ENCODE data around the gene FKBP4. TPM values are rescaled to one million over a fixed set of nuclear protein-coding genes. Genes with fewer than 3 reads are reported as not detected.

The FKBP4 gene
- total RNA-seq, 1 experiment from 2014 or later, result 122 TPM

DNA sequence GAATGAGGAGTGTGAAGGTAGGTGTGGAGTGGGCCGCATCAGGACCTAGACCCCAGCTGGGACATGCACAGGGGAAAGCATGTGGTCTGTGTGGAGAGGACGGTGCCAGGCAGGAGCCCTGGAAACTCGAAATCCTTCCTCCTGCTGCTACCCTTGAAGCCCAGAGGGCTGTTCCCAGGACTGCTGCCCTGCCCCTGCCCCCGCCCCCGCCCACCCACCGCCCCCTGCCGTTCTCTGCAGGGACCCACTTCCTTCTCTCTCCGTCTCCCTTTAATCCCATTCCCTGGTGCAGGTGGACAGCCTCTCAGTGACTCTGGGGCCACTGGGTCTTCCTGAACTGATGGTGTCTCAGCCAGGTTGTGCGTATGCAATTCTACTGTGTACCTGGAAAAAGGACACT is 25.7 kb downstream of the FKBP4 start:
- H3K27ac Mint-ChIP-seq (ENCODE audit: unreplicated experiment), result no peak overlapping the region
- TF ChIP-seq, protein P1, sequence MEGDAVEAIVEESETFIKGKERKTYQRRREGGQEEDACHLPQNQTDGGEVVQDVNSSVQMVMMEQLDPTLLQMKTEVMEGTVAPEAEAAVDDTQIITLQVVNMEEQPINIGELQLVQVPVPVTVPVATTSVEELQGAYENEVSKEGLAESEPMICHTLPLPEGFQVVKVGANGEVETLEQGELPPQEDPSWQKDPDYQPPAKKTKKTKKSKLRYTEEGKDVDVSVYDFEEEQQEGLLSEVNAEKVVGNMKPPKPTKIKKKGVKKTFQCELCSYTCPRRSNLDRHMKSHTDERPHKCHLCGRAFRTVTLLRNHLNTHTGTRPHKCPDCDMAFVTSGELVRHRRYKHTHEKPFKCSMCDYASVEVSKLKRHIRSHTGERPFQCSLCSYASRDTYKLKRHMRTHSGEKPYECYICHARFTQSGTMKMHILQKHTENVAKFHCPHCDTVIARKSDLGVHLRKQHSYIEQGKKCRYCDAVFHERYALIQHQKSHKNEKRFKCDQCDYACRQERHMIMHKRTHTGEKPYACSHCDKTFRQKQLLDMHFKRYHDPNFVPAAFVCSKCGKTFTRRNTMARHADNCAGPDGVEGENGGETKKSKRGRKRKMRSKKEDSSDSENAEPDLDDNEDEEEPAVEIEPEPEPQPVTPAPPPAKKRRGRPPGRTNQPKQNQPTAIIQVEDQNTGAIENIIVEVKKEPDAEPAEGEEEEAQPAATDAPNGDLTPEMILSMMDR (IDR thresholded peaks at IDR 0.05; ENCODE audit: unreplicated experiment), result no peak
- H3K4me3 Mint-ChIP-seq (ENCODE audit: low read depth, unreplicated experiment), result no peak overlapping the region
- H3K4me1 Mint-ChIP-seq (ENCODE audit: low read depth, unreplicated experiment), result no peaks in the 10 kb centered on the region
- no peaks in the 10 kb centered on the region for H3K9me3 Mint-ChIP-seq (ENCODE audit: low read depth, unreplicated experiment)
- peaks cover 11% of the 10 kb centered on the region for H3K36me3 Mint-ChIP-seq (ENCODE audit: insufficient read depth, unreplicated experiment)
- H3K27me3 Mint-ChIP-seq (ENCODE audit: unreplicated experiment), result no peaks in the 10 kb centered on the region
- intact Hi-C loops (cut with micrococcal nuclease; ENCODE audit: unreplicated experiment), result no loop called here
- CTCF ChIA-PET, result no interaction called here
- no TSS peak for BruUV-seq (replicated peaks)
- DNase-seq, result no peak

DNA sequence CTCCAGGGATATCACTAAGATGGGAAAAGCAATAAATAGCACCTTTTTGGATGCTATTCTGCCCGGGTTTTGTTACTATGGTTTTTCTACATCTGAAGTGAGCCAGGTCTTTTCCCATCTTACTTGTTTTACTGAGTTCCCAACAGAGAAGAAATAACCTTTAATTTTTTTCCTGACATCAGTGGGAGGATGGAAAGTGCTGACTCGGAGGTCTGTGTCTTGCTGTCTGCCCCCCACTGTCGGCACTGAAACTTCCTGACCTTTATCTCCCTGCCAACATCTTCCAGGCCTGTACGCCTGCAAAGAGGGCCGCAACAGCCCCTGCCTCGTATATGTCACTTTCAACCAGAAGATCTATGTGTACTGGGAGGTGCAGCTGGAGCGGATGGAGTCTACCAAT is 28.7 kb downstream of the FKBP4 start:
- Mint-ChIP-seq H3K27ac (ENCODE audit: unreplicated experiment) (no peak overlapping the region), H3K4me1 (ENCODE audit: low read depth, unreplicated experiment) (no peaks in the 10 kb centered on the region), H3K36me3 (ENCODE audit: insufficient read depth, unreplicated experiment) (peaks cover 7% of the 10 kb centered on the region), H3K4me3 (ENCODE audit: low read depth, unreplicated experiment) (no peak overlapping the region), H3K9me3 (ENCODE audit: low read depth, unreplicated experiment) (no peaks in the 10 kb centered on the region), H3K27me3 (ENCODE audit: unreplicated experiment) (no peaks in the 10 kb centered on the region)
- TF ChIP-seq, protein P1 (IDR thresholded peaks at IDR 0.05; ENCODE audit: unreplicated experiment), result no peak
- CTCF ChIA-PET, result no interaction called here
- DNase-seq, result no peak
- intact Hi-C loops (cut with micrococcal nuclease; ENCODE audit: unreplicated experiment), result no loop called here
- BruUV-seq (replicated peaks), result no TSS peak

GRCh38 chr12:2824541-2824940 is 29.8 kb downstream of the FKBP4 start:
- CTCF ChIA-PET, result no interaction called here
- no TSS peak for BruUV-seq (replicated peaks)
- no peaks in the 10 kb centered on the region for H3K9me3 Mint-ChIP-seq (ENCODE audit: low read depth, unreplicated experiment)
- H3K27ac Mint-ChIP-seq (ENCODE audit: unreplicated experiment), result no peak overlapping the region
- H3K27me3 Mint-ChIP-seq (ENCODE audit: unreplicated experiment), result no peaks in the 10 kb centered on the region
- H3K4me1 Mint-ChIP-seq (ENCODE audit: low read depth, unreplicated experiment), result no peaks in the 10 kb centered on the region
- DNase-seq, result no peak
- H3K4me3 Mint-ChIP-seq (ENCODE audit: low read depth, unreplicated experiment), result no peak overlapping the region
- H3K36me3 Mint-ChIP-seq (ENCODE audit: insufficient read depth, unreplicated experiment), result peaks cover 7% of the 10 kb centered on the region
- intact Hi-C loops (cut with micrococcal nuclease; ENCODE audit: unreplicated experiment), result no loop called here
- TF ChIP-seq, protein P1 (IDR thresholded peaks at IDR 0.05; ENCODE audit: unreplicated experiment), result no peak

GRCh38 chr12:2825132-2825531 is 30.4 kb downstream of the FKBP4 start:
- Mint-ChIP-seq H3K9me3 (ENCODE audit: low read depth, unreplicated experiment) (no peaks in the 10 kb centered on the region), H3K27ac (ENCODE audit: unreplicated experiment) (no peak overlapping the region), H3K4me3 (ENCODE audit: low read depth, unreplicated experiment) (no peak overlapping the region), H3K36me3 (ENCODE audit: insufficient read depth, unreplicated experiment) (peaks cover 7% of the 10 kb centered on the region), H3K4me1 (ENCODE audit: low read depth, unreplicated experiment) (no peaks in the 10 kb centered on the region), H3K27me3 (ENCODE audit: unreplicated experiment) (no peaks in the 10 kb centered on the region)
- intact Hi-C loops (cut with micrococcal nuclease; ENCODE audit: unreplicated experiment), result no loop called here
- no TSS peak for BruUV-seq (replicated peaks)
- TF ChIP-seq, protein P1 (IDR thresholded peaks at IDR 0.05; ENCODE audit: unreplicated experiment), result no peak
- CTCF ChIA-PET, result no interaction called here
- DNase-seq, result no peak
